ENCODE results near the gene CYP11A1. TPM values are rescaled to one million over a fixed set of nuclear protein-coding genes. Genes with fewer than 3 reads are reported as not detected.

CYP11A1 gene
- total RNA-seq, 4 donors from 2014 or later, result 0.15 to 2.5 (median 0.67) TPM

DNA sequence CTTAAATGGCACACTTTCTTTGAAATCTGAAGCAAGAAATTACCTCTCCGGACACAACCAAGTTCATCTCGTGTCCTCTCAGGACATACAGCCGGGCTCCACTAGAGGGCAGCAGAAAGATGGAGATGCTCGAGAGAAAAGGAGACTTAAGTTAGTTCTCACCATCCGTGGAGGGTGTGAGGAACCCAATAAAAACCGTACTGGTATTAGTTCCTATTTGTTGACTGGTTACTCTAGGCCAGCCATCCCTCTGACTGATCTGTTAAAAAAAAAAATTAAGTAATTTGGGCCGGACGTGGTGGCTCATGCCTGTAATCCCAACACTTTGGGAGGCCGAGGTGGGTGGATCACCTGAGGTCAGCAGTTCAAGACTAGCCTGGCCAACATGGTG is 7.9 kb upstream of the CYP11A1 start:
- H3K9me3 ChIP-seq, result no peaks in the 10 kb centered on the region
- H3K36me3 ChIP-seq, result no peaks in the 10 kb centered on the region
- no peak overlapping the region for H3K4me3 ChIP-seq
- intact Hi-C loops (cut with DNase I; ENCODE audit: low total_unique reads), result loop anchor here (2.0 kb wide), 1 partner anchor 64 kb away; no protein-coding TSS in a partner anchor
- in situ Hi-C loops (cut with MboI; ENCODE audit: low sequenced_read_pairs in 4 of 4), result loop anchor here in 3 of 4 donors (5.0 to 25.0 kb wide), 3 partner anchors 62 to 387 kb away; no protein-coding TSS in a partner anchor
- no peaks in the 10 kb centered on the region for H3K27me3 ChIP-seq
- TF ChIP-seq, protein P1, sequence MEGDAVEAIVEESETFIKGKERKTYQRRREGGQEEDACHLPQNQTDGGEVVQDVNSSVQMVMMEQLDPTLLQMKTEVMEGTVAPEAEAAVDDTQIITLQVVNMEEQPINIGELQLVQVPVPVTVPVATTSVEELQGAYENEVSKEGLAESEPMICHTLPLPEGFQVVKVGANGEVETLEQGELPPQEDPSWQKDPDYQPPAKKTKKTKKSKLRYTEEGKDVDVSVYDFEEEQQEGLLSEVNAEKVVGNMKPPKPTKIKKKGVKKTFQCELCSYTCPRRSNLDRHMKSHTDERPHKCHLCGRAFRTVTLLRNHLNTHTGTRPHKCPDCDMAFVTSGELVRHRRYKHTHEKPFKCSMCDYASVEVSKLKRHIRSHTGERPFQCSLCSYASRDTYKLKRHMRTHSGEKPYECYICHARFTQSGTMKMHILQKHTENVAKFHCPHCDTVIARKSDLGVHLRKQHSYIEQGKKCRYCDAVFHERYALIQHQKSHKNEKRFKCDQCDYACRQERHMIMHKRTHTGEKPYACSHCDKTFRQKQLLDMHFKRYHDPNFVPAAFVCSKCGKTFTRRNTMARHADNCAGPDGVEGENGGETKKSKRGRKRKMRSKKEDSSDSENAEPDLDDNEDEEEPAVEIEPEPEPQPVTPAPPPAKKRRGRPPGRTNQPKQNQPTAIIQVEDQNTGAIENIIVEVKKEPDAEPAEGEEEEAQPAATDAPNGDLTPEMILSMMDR (IDR thresholded peaks at IDR 0.05 in 4 of 5, conservative IDR thresholded peaks at IDR 0.05 in 1 of 5), result peak; percentile 48 to 90 (median 73)
- TF ChIP-seq POLR2A (IDR thresholded peaks at IDR 0.05), result no peak
- peak; percentile 45 to 66 for DNase-seq
- H3K4me1 ChIP-seq, result peaks cover 10 to 15% of the 10 kb centered on the region in 2 donors
- ATAC-seq, result peak; percentile 51 to 52
- no peak overlapping the region for H3K27ac ChIP-seq

DNA sequence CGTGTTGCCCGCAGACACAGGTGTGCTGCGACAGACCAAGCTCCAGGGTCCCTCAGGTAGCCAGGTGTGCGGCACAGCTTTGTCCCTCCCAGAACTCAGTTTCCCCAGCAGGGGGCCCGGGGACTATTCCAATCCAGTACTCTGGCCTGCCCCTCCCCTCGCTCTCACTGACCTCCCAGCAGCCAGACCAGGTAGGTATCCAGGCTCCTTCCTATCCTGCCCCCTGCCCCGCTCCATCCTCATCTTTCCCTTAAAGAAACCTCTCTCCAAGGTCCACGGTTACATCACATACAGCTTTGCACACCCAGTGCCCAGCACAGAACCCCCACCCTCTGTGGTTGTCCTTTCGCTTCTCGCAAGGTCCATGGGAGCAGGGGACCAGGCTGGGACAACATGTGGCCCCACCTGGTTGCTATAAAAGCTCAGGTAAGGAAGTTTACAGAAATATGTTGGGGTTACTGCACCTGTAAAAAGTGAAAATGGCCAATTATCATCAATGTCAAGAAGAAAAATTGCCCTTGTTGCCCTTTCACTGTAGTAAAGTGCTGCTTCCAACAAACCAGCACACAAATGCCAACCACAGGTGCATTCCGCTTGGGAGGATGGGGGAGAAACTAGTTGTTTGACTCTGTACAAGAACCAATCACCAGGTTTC is 7.3 kb upstream of the CYP11A1 start:
- peaks cover 10 to 15% of the 10 kb centered on the region in 2 donors for H3K4me1 ChIP-seq
- no peaks in the 10 kb centered on the region for H3K27me3 ChIP-seq
- no peak overlapping the region for H3K27ac ChIP-seq
- in situ Hi-C loops (cut with MboI; ENCODE audit: low sequenced_read_pairs in 4 of 4) (loop anchor here in 3 of 4 donors (5.0 to 25.0 kb wide), 3 partner anchors 63 to 388 kb away; no protein-coding TSS in a partner anchor), intact Hi-C loops (cut with DNase I; ENCODE audit: low total_unique reads) (loop anchor here (1.0 to 5.0 kb wide), 3 partner anchors 64 to 258 kb away; no protein-coding TSS in a partner anchor)
- H3K9me3 ChIP-seq, result no peaks in the 10 kb centered on the region
- H3K36me3 ChIP-seq, result no peaks in the 10 kb centered on the region
- ATAC-seq, result no peak
- TF ChIP-seq, protein P1 (IDR thresholded peaks at IDR 0.05 in 4 of 5, conservative IDR thresholded peaks at IDR 0.05 in 1 of 5), result no peak
- TF ChIP-seq POLR2A (IDR thresholded peaks at IDR 0.05), result no peak
- no peak for DNase-seq
- peak overlapping the region; percentile 63 to 90 (median 72) for H3K4me3 ChIP-seq

DNA sequence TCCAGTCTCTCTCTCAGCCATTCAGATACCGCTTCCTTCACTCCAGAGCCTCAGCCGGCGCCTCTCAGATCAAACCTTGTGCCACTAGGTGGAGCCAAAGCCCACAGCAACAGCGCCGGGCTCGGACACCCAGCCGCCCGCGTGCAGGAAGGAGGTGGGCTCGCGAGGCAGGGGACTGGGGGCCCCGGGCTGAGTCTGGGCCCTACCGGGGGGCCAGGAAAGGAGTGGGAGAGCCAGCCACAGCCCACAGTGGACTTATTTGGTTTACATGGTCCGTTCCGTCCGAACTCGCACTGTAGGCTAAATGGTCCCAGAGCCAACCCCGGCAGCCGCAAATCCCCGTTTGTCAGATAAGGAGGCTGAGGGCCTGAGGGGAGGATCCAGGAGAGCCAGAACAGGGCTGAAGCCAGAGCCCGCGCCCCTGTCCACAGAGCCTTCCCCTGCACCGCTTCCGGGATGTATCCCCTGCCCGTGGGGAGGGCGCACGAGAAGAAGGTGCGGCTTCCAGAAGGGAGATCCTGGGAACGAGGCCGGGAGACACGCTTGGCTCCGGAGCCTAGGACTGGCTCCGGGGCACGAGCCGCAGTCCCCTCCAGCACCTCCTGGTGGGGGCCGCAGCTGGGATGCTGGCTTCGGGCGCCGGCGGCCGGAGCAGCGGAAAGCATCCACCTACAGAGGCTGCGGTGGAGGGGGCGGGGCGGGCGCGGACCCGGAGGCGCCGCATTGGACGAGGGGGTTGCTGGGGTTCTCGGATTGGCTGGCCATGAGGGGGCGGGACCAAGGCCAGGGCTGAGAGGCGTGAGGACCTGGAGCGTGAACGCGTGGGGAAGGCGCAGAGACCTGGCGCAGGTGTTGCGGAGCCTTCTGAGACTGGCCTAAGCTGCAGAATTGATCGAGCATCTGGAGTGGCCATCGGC is 6.5 kb upstream of the CYP11A1 start:
- peak; percentile 92 to 93 for ATAC-seq
- Histone ChIP-seq H3K4me3 (peak overlapping the region; percentile 63 to 90 (median 72)), H3K27ac (no peak overlapping the region), H3K36me3 (no peaks in the 10 kb centered on the region), H3K4me1 (peaks cover 10 to 15% of the 10 kb centered on the region in 2 donors), H3K9me3 (no peaks in the 10 kb centered on the region), H3K27me3 (no peaks in the 10 kb centered on the region)
- peak; percentile 83 to 91 for DNase-seq
- intact Hi-C loops (cut with DNase I; ENCODE audit: low total_unique reads), result loop anchor here (1.0 to 5.0 kb wide), 4 partner anchors 65 to 395 kb away; no protein-coding TSS in a partner anchor
- in situ Hi-C loops (cut with MboI; ENCODE audit: low sequenced_read_pairs in 4 of 4), result no loop called here
- no peak for TF ChIP-seq POLR2A (IDR thresholded peaks at IDR 0.05)
- TF ChIP-seq, protein P1 (IDR thresholded peaks at IDR 0.05 in 4 of 5, conservative IDR thresholded peaks at IDR 0.05 in 1 of 5), result peak; percentile 59 to 92 (median 87)

DNA sequence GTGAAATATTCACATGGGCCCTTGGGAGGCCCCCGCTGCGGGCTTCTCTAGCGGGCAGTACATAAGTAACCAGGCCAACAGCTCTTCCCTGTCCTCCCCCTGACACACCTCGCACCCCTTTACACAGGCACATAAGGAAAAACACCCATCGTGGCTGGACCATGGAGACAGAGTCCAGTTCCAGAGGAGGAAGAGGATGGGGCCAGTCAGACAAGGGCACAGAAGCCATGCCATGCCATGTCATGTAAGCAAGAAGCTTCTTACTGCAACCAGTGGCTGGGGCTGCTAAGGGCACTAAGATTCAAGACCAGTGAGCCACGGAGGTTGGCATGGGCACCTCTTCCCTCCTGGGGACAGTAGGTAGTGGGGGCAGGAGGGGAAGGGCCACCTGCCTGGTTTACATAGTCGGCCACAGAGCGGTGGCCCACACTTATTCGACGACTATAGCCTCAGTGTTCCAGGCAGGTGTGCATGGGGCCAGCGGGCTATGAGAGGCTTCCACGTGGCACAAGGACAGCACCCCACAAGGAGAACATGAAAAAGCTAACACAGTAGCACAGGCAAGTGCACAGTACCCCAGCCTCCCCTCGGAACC is 5.7 kb upstream of the CYP11A1 start:
- peaks cover 10 to 15% of the 10 kb centered on the region in 2 donors for H3K4me1 ChIP-seq
- no peak overlapping the region for H3K27ac ChIP-seq
- no peaks in the 10 kb centered on the region for H3K36me3 ChIP-seq
- ATAC-seq, result no peak
- intact Hi-C loops (cut with DNase I; ENCODE audit: low total_unique reads), result loop anchor here (2.0 to 5.0 kb wide), 2 partner anchors 259 to 396 kb away; no protein-coding TSS in a partner anchor
- in situ Hi-C loops (cut with MboI; ENCODE audit: low sequenced_read_pairs in 4 of 4), result no loop called here
- DNase-seq, result no peak
- H3K9me3 ChIP-seq, result no peaks in the 10 kb centered on the region
- H3K4me3 ChIP-seq, result no peak overlapping the region
- no peaks in the 10 kb centered on the region for H3K27me3 ChIP-seq
- TF ChIP-seq, protein P1 (IDR thresholded peaks at IDR 0.05 in 4 of 5, conservative IDR thresholded peaks at IDR 0.05 in 1 of 5), result no peak
- no peak for TF ChIP-seq POLR2A (IDR thresholded peaks at IDR 0.05)

Measured in gastrocnemius medialis (tissue), 4 donors.